ENCODE data around the gene MC2R. TPM values are rescaled to one million over a fixed set of nuclear protein-coding genes. Genes with fewer than 3 reads are reported as not detected.

The MC2R gene
- total and polyA plus RNA-seq, 8 donors: 0.04 to 0.29 (median 0.19) TPM; not detected in 5

GRCh38 chr18:13900633-13901032, 14.7 kb downstream of the MC2R start:
- no peak for ATAC-seq
- no peak for DNase-seq
- Histone ChIP-seq H3K4me3 (no peak overlapping the region), H3K9me3 (peaks cover 0 to 5% of the 10 kb centered on the region in 2 donors), H3K4me1 (no peaks in the 10 kb centered on the region), H3K36me3 (no peaks in the 10 kb centered on the region), H3K27me3 (no peaks in the 10 kb centered on the region), H3K27ac (no peak overlapping the region)
- no peak for TF ChIP-seq CTCF (IDR thresholded peaks at IDR 0.05)
- intact Hi-C loops (cut with DNase I): no loop called here

GRCh38 chr18:13895505-13896033, 19.8 kb downstream of the MC2R start:
- intact Hi-C loops (cut with DNase I): loop anchor here in 1 of 2 donors (10.0 kb wide), 1 partner anchor 61 kb away; no protein-coding TSS in a partner anchor
- no peaks in the 10 kb centered on the region for H3K4me1 ChIP-seq
- no peaks in the 10 kb centered on the region for H3K36me3 ChIP-seq
- no peak for DNase-seq
- no peak for ATAC-seq
- no peak for TF ChIP-seq CTCF (IDR thresholded peaks at IDR 0.05)
- peaks cover 0 to 5% of the 10 kb centered on the region in 2 donors for H3K9me3 ChIP-seq
- no peak overlapping the region for H3K4me3 ChIP-seq
- H3K27me3 ChIP-seq: peaks cover 0 to 4% of the 10 kb centered on the region in 2 donors
- H3K27ac ChIP-seq: no peak overlapping the region

- no peak for TF ChIP-seq CTCF (IDR thresholded peaks at IDR 0.05)
- no peak for DNase-seq
These were observed 20.8 kb downstream of the MC2R start for GRCh38 chr18:13894531-13894930.

GRCh38 chr18:13893418-13893760, 21.9 kb downstream of the MC2R start:
- no peak overlapping the region for H3K4me3 ChIP-seq
- ATAC-seq (no peak), DNase-seq (no peak)
- no peaks in the 10 kb centered on the region for H3K36me3 ChIP-seq
- peaks cover 0 to 4% of the 10 kb centered on the region in 2 donors for H3K27me3 ChIP-seq
- H3K9me3 ChIP-seq: no peaks in the 10 kb centered on the region
- H3K4me1 ChIP-seq: no peaks in the 10 kb centered on the region
- TF ChIP-seq CTCF (IDR thresholded peaks at IDR 0.05): no peak
- H3K27ac ChIP-seq: no peak overlapping the region
- intact Hi-C loops (cut with DNase I): loop anchor here in 1 of 2 donors (10.0 kb wide), 1 partner anchor 59 kb away; no protein-coding TSS in a partner anchor

More at GRCh38 chr18:13894531-13894930, 20.8 kb downstream of the MC2R start:
- intact Hi-C loops (cut with DNase I): loop anchor here in 1 of 2 donors (10.0 kb wide), 1 partner anchor 60 kb away; no protein-coding TSS in a partner anchor
- ATAC-seq: no peak
- Histone ChIP-seq H3K27me3 (peaks cover 0 to 4% of the 10 kb centered on the region in 2 donors), H3K4me3 (no peak overlapping the region), H3K36me3 (no peaks in the 10 kb centered on the region), H3K4me1 (no peaks in the 10 kb centered on the region), H3K9me3 (peaks cover 0 to 2% of the 10 kb centered on the region in 2 donors), H3K27ac (no peak overlapping the region)

- Histone ChIP-seq H3K27me3 (peaks cover 0 to 4% of the 10 kb centered on the region in 2 donors), H3K9me3 (no peaks in the 10 kb centered on the region), H3K4me3 (no peak overlapping the region), H3K27ac (no peak overlapping the region), H3K4me1 (no peaks in the 10 kb centered on the region), H3K36me3 (no peaks in the 10 kb centered on the region)
- no peak for TF ChIP-seq CTCF (IDR thresholded peaks at IDR 0.05)
- ATAC-seq (no peak), DNase-seq (no peak)
- intact Hi-C loops (cut with DNase I): loop anchor here in 1 of 2 donors (10.0 kb wide), 1 partner anchor 57 kb away; no protein-coding TSS in a partner anchor
These were observed 23.2 kb downstream of the MC2R start for GRCh38 chr18:13892098-13892497.

All from left lung (tissue), 10 donors.